HepG2 (cell line): ENCODE data around the gene GALNT15. TPM values are rescaled to one million over a fixed set of nuclear protein-coding genes. Genes with fewer than 3 reads are reported as not detected.

Source experiments
- ATAC-seq: fragments of 200-7000 bp; cut with Tn5 transposase; 3 replicates; pipeline ENCODE4 v1.9.1; 2020; ENCODE audit warnings: mild to moderate bottlenecking, moderate library complexity
- BruUV-seq: library from RNA; stranded (reverse); fragments of 400-500 nt; replicated peaks from 2 replicates; lab custom pipeline; 2021; lab: Mats Ljungman, UMichigan
- CTCF ChIA-PET: fragments of 300-600 bp; formaldehyde crosslinking; extraction: SDS; loops from one replicate; lab custom pipeline; 2021; ENCODE audit warnings: low total read pairs, inconsistent platforms, low intra/inter-chr PET ratio; lab: Yijun Ruan, JAX
- POLR2A ChIA-PET: fragments of 350-600 bp; sonication (Branson Sonifier 250); formaldehyde crosslinking; loops from one replicate; lab custom pipeline; 2020; ENCODE audit warnings: antibody characterized with exemption, inconsistent platforms; lab: Yijun Ruan, JAX
- DNase-seq: peaks from one replicate; pipeline ENCODE4 v3.0.0-alpha.2; 2015; ENCODE audit warnings: low spot score
- FAIRE-seq: peaks from 3 replicates; lab custom pipeline; 2011; peaks lifted over from hg19 to GRCh38; lab: Jason Lieb, UNC
- H2AFZ ChIP-seq: one replicate; pipeline ENCODE4 v1.6.1; 2011; ENCODE audit warnings: low read length, inconsistent platforms
- H3K27ac ChIP-seq: fragments of 300-600 bp; 3 replicates; pipeline ENCODE4 v1.8.0; 2011; ENCODE audit warnings: mixed run types, mild to moderate bottlenecking, mixed read lengths, low read length, inconsistent platforms; ENCODE audit not compliant: insufficient read depth; ENCODE audit errors: extremely low read length
- H3K27me3 ChIP-seq, 2 experiments: fragments of 200-600 bp in 1 of 2; 2 replicates in 1 of 2; 3 replicates in 1 of 2; pipeline versions ENCODE4 v1.6.0 to v1.8.0; 2011; ENCODE audit warnings: low read length in 2 of 2, mild to moderate bottlenecking in 2 of 2, moderate library complexity in 2 of 2, inconsistent platforms in 1 of 2; ENCODE audit not compliant: insufficient read depth in 2 of 2, control insufficient read depth in 1 of 2
- H3K36me3 ChIP-seq, 2 experiments: fragments of 200-600 bp in 1 of 2; replicated peaks in 1 of 2; 2 replicates in 1 of 2; 3 replicates in 1 of 2; pipeline versions ENCODE4 v1.5.1 to v1.8.0; 2011; ENCODE audit warnings: low read length in 2 of 2, inconsistent platforms in 1 of 2; ENCODE audit not compliant: insufficient read depth in 2 of 2, control insufficient read depth in 1 of 2
- H3K4me1 ChIP-seq: 2 replicates; pipeline ENCODE4 v1.5.1; 2012; ENCODE audit warnings: low read length, inconsistent platforms; ENCODE audit not compliant: insufficient read depth
- H3K4me2 ChIP-seq: 2 replicates; pipeline ENCODE4 v1.6.0; 2011; ENCODE audit warnings: low read depth, low read length, inconsistent platforms
- H3K4me3 ChIP-seq, 3 experiments: fragments of 200-600 bp in 1 of 3; sonication (generic), shearing (Covaris generic) in 1 of 3; replicated peaks in 1 of 3; 2 replicates each; pipeline ENCODE4 v1.5.1; 2011 to 2016; ENCODE audit warnings: low read length in 3 of 3, inconsistent platforms in 2 of 3, low read depth in 2 of 3, mild to moderate bottlenecking in 2 of 3, control low read depth in 1 of 3, mixed read lengths in 1 of 3; ENCODE audit not compliant: insufficient read depth in 1 of 3
- H3K79me2 ChIP-seq: one replicate; pipeline ENCODE4 v1.6.1; 2011; ENCODE audit warnings: low read length, inconsistent platforms; ENCODE audit not compliant: insufficient read depth
- H3K9ac ChIP-seq: 2 replicates; pipeline ENCODE4 v1.6.0; 2011; ENCODE audit warnings: mild to moderate bottlenecking, low read depth, low read length, inconsistent platforms; ENCODE audit not compliant: insufficient read depth
- H3K9me3 ChIP-seq: 2 replicates; pipeline ENCODE4 v1.5.1; 2012; ENCODE audit warnings: mild to moderate bottlenecking, low read length
- H4K20me1 ChIP-seq: 2 replicates; pipeline ENCODE4 v1.6.0; 2011; ENCODE audit warnings: inconsistent platforms, mild to moderate bottlenecking, low read length, moderate library complexity; ENCODE audit not compliant: insufficient read depth
- AHR ChIP-seq: IDR thresholded peaks from 2 replicates; pipeline ENCODE4 v1.6.1; 2018; ENCODE audit warnings: missing genetic modification reagents, missing compliant biosample characterization
- ERF ChIP-seq: IDR thresholded peaks from 2 replicates; pipeline ENCODE4 v1.6.1; 2018; ENCODE audit warnings: missing biosample characterization, missing genetic modification reagents
- PAX8 ChIP-seq: sonication (generic); formaldehyde crosslinking; IDR thresholded peaks from 2 replicates; pipeline ENCODE4 v1.8.0; 2022; ENCODE audit warnings: mild to moderate bottlenecking, missing genetic modification reagents, borderline replicate concordance
- RFXAP ChIP-seq: sonication (generic); formaldehyde crosslinking; IDR thresholded peaks from 2 replicates; pipeline ENCODE4 v1.4.0; 2020; ENCODE audit warnings: missing genetic modification reagents, borderline replicate concordance
- SNRNP70 ChIP-seq: fragments of 200-400 bp; formaldehyde crosslinking; IDR thresholded peaks from 2 replicates; pipeline ENCODE4 v1.6.1; 2017; ENCODE audit warnings: mild to moderate bottlenecking, low read depth, low read length, moderate library complexity
- STAG1 ChIP-seq: sonication (generic); formaldehyde crosslinking; IDR thresholded peaks from 2 replicates; pipeline ENCODE4 v1.4.0; 2020; ENCODE audit warnings: missing genetic modification reagents
- ZFX ChIP-seq: sonication (generic); formaldehyde crosslinking; IDR thresholded peaks from 2 replicates; pipeline ENCODE4 v1.4.0; 2020; ENCODE audit warnings: mild to moderate bottlenecking, low read depth, missing genetic modification reagents, moderate library complexity
- ZNF562 ChIP-seq: sonication (generic); formaldehyde crosslinking; IDR thresholded peaks from 2 replicates; pipeline ENCODE4 v1.8.0; 2022; ENCODE audit warnings: missing genetic modification reagents, borderline replicate concordance
- ZNF609 ChIP-seq: sonication (generic); formaldehyde crosslinking; IDR thresholded peaks from 2 replicates; pipeline ENCODE4 v1.4.0; 2020; ENCODE audit warnings: mild to moderate bottlenecking, missing genetic modification reagents, borderline replicate concordance
- ZNF766 ChIP-seq: sonication (generic); formaldehyde crosslinking; IDR thresholded peaks from 2 replicates; pipeline ENCODE4 v1.5.0; 2020; ENCODE audit warnings: missing genetic modification reagents, borderline replicate concordance
- ZNF839 ChIP-seq: sonication (generic); formaldehyde crosslinking; IDR thresholded peaks from 2 replicates; pipeline ENCODE4 v1.4.0; 2020; ENCODE audit warnings: missing genetic modification reagents, mild to moderate bottlenecking, borderline replicate concordance
- WGBS: methylation state at CpG from one replicate; pipeline ENCODE4 v1.1.6; 2017; ENCODE audit warnings: low lambda C conversion rate; 5-methylcytosine and 5-hydroxymethylcytosine counted together
- in situ Hi-C: cut with HindIII; loops from 2 replicates; pipeline ENCODE4 v1.10.0; 2017; ENCODE audit warnings: low pct_unique_long_range_greater_than_20kb; ENCODE audit not compliant: extremely low pct_ligation_motif_present
- intact Hi-C: fragments of 100-400 bp; cut with micrococcal nuclease; formaldehyde crosslinking; loops from one replicate; pipeline ENCODE4 v1.10.0; 2022; ENCODE audit not compliant: unreplicated experiment
- polyA plus RNA-seq, 8 experiments: library from polyadenylated mRNA; depleted of rRNA in 3 of 8; stranded (reverse) in 7 of 8; unstranded in 1 of 8; fragments of >200 nt; fragmentation: Illumina TruSeq in 4 of 8; extraction: Trizol in 4 of 8; gene quantifications; 2 replicates each; pipeline versions ENCODE4 v1.2.1 to v1.2.3, GENCODE V29; 2011 to 2016; ENCODE audit warnings: low read depth in 4 of 8, missing spikeins in 1 of 8, mixed read lengths in 1 of 8; ENCODE audit not compliant: insufficient read depth in 1 of 8
- total RNA-seq, 5 experiments: library from RNA; depleted of rRNA; stranded (reverse); fragments of >200 nt; fragmentation: Illumina TruSeq; extraction: Trizol; gene quantifications; 2 replicates each; pipeline ENCODE4 v1.2.3, GENCODE V29; 2016; ENCODE audit warnings: low read depth in 1 of 5

The GALNT15 gene
- total and polyA plus RNA-seq, 2 of the 13 experiments (the other 11 are each of a cell fraction or from before 2014, with no cell fraction given) = 0.02 to 0.04 TPM

- ChIA-PET CTCF (no interaction called here), POLR2A (no interaction called here)
- H3K27ac ChIP-seq = no peak overlapping the region
Observed at GRCh38 chr3:16205156-16205870, 30.8 kb downstream of the GALNT15 start.

GRCh38 chr3:16207031-16207430 is 32.6 kb downstream of the GALNT15 start:
- Histone ChIP-seq H3K27me3 (peaks cover 0 to 16% of the 10 kb centered on the region in 2 experiments; a peak in 2 of 5 replicates), H3K4me1 (no peaks in the 10 kb centered on the region), H3K9me3 (no peaks in the 10 kb centered on the region), H2AFZ (no peak overlapping the region), H3K79me2 (no peaks in the 10 kb centered on the region), H3K36me3 (no peaks in the 10 kb centered on the region), H3K9ac (no peak overlapping the region), H3K4me2 (no peak overlapping the region), H3K27ac (no peak overlapping the region), H4K20me1 (no peaks in the 10 kb centered on the region), H3K4me3 (no peak overlapping the region)
- ChIA-PET CTCF (no interaction called here), POLR2A (no interaction called here)
- in situ Hi-C loops (no loop called here), intact Hi-C loops (no loop called here)
- FAIRE-seq = no peak
- ATAC-seq = no peak
- no TSS peak for BruUV-seq
- TF ChIP-seq ZNF839 (CRISPR knock-in tag) (no peak), ZFX (CRISPR knock-in tag) (no peak), ZNF609 (CRISPR knock-in tag) (no peak)
- DNase-seq = no peak

More at GRCh38 chr3:16205156-16205870, 30.8 kb downstream of the GALNT15 start:
- DNase-seq (no peak), ATAC-seq (no peak), FAIRE-seq (no peak)
- Histone ChIP-seq H3K79me2 (no peaks in the 10 kb centered on the region), H3K4me1 (no peaks in the 10 kb centered on the region), H3K9ac (no peak overlapping the region), H3K36me3 (no peaks in the 10 kb centered on the region), H4K20me1 (no peaks in the 10 kb centered on the region), H3K9me3 (no peaks in the 10 kb centered on the region), H3K27me3 (peaks cover 0 to 12% of the 10 kb centered on the region in 2 experiments; a peak in 1 of 5 replicates), H2AFZ (no peak overlapping the region), H3K4me2 (no peak overlapping the region), H3K4me3 (no peak overlapping the region)
- BruUV-seq = no TSS peak
- no peak for TF ChIP-seq ZNF766 (CRISPR knock-in tag)
- no peak for TF ChIP-seq ERF (CRISPR knock-in tag)
- TF ChIP-seq STAG1 = no peak
- TF ChIP-seq ZNF562 (CRISPR knock-in tag) = no peak
- TF ChIP-seq SNRNP70 = no peak
- TF ChIP-seq AHR (CRISPR knock-in tag) = no peak
- TF ChIP-seq RFXAP = no peak
- no peak for TF ChIP-seq PAX8
- in situ Hi-C loops = no loop called here
- intact Hi-C loops = no loop called here
- 21% methylated on average over 11 of the region's 11 CpGs for WGBS
